AG20443 (cell line): ENCODE measurements around the gene DPP3.
"Not testable (repeated sequence)": the region's sequence is repeated elsewhere in the genome, so short reads cannot be mapped to it uniquely, and the experiment has no call there.

Source experiments
- DNase-seq: peaks from one replicate; pipeline ENCODE4 v3.0.0; 2012; ENCODE audit warnings: low spot score, mixed read lengths

The DPP3 gene

GRCh38 chr11:66532784-66533183 is 52.5 kb downstream of the DPP3 start:
- DNase-seq = no peak

GRCh38 chr11:66539170-66539869 is 59.1 kb downstream of the DPP3 start:
- DNase-seq = no peak

- no peak for DNase-seq
Observed at GRCh38 chr11:66539870-66540213, 59.6 kb downstream of the DPP3 start.

GRCh38 chr11:66540598-66540997 is 60.4 kb downstream of the DPP3 start:
- not testable (repeated sequence) for DNase-seq

GRCh38 chr11:66541892-66542291 is 61.7 kb downstream of the DPP3 start:
- DNase-seq = no peak

GRCh38 chr11:66542362-66542761 is 62.1 kb downstream of the DPP3 start:
- DNase-seq = peak; percentile 66

- no peak for DNase-seq
Observed at GRCh38 chr11:66543263-66544107, 63.3 kb downstream of the DPP3 start.

GRCh38 chr11:66544952-66545351 is 64.7 kb downstream of the DPP3 start:
- not testable (repeated sequence) for DNase-seq

- peak; percentile 99 for DNase-seq
Observed at GRCh38 chr11:66545701-66546367, 65.6 kb downstream of the DPP3 start, which contains the start of gene ZDHHC24. Gene ZDHHC24 (minus strand): TSS chr11:66546048. CDS start chr11:66546003, 45 bp downstream.

- DNase-seq = peak; percentile 43
Observed at GRCh38 chr11:66546368-66546965, 66.2 kb downstream of the DPP3 start, which contains the start of gene ACTN3. Gene ACTN3 (plus strand): TSS chr11:66546903. CDS start chr11:66546938, 35 bp downstream.

GRCh38 chr11:66546966-66547661 is 66.9 kb downstream of the DPP3 start:
- DNase-seq = no peak

- DNase-seq = no peak
Observed at GRCh38 chr11:66547662-66548009, 67.4 kb downstream of the DPP3 start.

- DNase-seq = no peak
Observed at GRCh38 chr11:66548041-66548440, 67.8 kb downstream of the DPP3 start.

GRCh38 chr11:66548774-66549630 is 68.8 kb downstream of the DPP3 start:
- DNase-seq = no peak

- DNase-seq = no peak
Observed at GRCh38 chr11:66549696-66550095, 69.5 kb downstream of the DPP3 start.

- DNase-seq = no peak
Observed at GRCh38 chr11:66550887-66551286, 70.7 kb downstream of the DPP3 start.

- DNase-seq = no peak
Observed at GRCh38 chr11:66554602-66555001, 74.4 kb downstream of the DPP3 start.

GRCh38 chr11:66555416-66555815 is 75.2 kb downstream of the DPP3 start:
- DNase-seq = no peak

- DNase-seq = no peak
Observed at GRCh38 chr11:66556086-66556485, 75.9 kb downstream of the DPP3 start.

- DNase-seq = no peak
Observed at GRCh38 chr11:66557733-66558326, 77.6 kb downstream of the DPP3 start.
